Activated CD8-positive, alpha-beta memory T cell treated with anti-CD3 and anti-CD28 coated beads for 48 hours (primary cell): Measurements from ENCODE around the gene NUPR1.
"Not testable (repeated sequence)": the region's sequence is repeated elsewhere in the genome, so short reads cannot be mapped to it uniquely, and the experiment has no call there.

ENCODE experiments used
- DNase-seq, 3 experiments: peaks; one replicate each; pipeline ENCODE4 v3.0.0-alpha.2; 2020; ENCODE audit warnings: low read depth in 2 of 3, low spot score in 2 of 3

The NUPR1 gene

GRCh38 chr16:28499854-28500253, 38.9 kb downstream of the NUPR1 start:
- no peak for DNase-seq

- DNase-seq, result no peak
Observed at GRCh38 chr16:28498666-28499381, 40.0 kb downstream of the NUPR1 start.

DNA sequence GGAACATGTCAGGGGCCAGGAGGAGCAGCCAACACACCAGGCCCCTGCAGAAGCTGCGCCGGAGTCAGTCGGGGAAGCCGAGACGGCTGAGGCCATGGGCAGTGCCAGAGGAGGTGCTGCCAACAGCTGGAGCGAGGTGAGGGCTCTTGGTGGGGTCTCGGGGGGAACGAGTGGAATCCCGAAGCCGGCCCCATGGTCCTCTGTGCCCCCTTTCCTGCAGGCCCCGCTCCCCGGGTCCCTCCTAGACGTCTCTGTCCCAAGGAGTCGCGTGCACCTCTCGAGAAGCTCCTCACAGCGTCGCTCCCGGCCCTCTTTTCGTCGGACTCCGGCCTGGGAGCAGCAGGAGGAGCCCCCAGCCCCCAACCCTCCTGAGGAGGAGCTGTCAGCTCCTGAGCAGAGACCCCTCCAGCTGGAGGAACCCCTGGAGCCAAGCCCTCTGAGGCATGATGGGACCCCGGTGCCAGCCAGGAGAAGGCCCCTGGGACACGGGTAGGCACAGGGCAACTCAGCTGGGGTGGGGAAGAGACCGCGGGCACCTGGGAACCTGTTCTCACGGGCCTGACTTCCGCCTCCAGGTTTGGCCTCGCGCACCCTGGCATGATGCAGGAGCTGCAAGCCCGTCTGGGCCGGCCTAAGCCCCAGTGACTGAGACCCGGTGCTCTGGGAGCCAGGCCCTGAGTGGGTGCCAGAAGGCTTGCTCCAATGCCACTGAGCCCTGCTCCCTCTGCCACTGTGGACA, 40.7 kb downstream of the NUPR1 start:
- DNase-seq, result no peak

- DNase-seq, result no peak
Observed at GRCh38 chr16:28497386-28497785, 41.4 kb downstream of the NUPR1 start.

DNA sequence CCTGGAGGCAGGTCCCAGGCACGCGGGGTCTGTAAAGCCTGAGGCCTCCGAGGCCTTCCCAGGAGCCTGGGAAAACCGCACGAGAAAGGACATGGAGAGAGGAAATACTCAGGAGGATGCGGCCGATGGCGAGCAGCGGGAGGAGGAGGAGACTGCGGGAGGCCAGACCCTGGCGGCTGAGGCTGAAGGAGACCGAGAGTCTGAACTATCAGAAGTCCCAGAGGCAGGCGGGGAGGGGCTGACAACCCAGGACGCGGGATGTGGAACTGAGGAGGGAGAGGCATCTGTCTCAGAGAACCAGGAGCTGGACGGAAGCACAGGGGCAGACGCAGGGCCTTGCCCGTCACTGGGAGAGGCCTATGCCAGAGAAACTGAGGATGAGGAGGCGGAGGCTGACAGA, 41.9 kb downstream of the NUPR1 start:
- no peak for DNase-seq

DNA sequence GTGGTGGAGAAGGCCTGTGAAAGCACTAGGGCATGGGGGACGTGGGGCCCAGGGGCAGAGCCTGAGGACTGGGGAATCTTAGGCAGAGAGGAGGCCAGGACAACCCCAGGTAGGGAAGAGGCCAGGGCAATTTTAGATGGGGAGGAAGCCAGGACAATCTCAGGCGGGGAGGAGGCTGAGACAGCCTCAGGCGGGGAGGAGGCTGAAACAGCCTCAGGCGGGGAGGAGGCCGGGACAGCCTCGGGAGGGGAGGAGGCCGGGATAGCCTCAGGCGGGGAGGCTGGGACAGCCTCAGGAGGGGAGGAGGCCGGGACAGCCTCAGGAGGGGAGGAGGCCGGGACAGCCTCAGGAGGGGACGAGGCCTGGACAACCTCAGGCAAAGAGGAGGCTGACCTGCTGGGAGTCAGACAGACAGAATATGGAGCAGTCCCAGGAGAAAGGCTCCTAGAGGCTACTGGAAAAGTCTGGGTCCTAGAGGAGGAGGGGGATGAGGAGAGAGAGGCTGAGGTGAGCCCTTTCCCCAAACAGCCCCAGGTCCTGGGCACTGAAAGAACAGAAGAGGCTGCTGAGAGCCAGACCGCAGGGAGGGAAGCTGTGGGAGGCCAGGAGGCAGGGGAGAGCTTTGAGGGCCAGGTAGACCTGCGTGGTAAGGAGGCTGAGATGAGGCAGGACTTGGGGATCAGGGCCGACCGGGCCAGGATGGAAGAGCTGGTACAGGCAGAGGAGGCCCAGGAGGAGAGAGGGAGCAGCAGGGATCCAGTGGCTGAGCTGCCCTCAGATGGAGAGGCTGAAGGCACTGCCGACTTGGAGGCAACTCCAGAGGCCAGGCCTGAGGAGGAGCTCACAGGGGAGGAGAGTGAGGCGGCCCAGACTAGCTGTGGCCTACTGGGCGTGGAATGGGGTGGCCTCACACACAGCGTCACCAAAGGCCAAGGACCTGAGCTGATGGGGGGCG, 42.7 kb downstream of the NUPR1 start:
- DNase-seq, result no peak

DNA sequence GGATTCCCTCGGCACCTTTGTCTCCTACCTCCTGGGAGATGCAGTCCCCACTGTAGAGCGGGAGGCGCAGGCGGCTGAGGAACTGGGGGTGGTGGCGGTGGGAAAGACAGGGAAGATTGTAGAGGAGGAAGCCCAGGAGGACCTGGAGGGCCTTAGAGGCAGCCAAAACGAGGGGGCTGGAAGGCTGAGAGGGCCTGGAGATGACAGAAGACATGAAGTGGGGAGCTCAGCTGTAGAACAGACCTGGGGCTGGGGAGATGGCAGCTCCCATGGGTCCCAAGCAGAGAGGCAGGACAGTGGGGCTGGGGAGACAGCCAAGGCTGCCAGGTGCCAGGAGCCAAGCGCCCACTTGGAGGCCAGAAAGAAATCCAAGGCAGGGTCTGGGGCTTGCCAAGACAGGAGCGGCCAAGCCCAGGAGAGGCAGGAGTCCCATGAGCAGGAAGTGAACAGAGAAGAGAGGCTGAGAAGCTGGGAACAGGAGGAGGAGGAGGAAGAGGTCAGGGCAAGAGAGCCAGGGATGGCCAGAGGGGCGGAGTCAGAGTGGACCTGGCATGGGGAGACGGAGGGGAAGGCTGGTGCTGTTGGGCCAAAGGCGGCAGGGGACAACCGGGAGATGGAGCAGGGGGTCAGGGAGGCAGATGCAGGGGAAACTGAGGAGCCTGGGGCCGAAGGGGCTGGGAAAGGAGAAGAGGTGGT, 43.5 kb downstream of the NUPR1 start:
- no peak for DNase-seq

- DNase-seq, result peak; percentile 49 to 72 (median 63)
Observed at GRCh38 chr16:28494121-28494851, 44.5 kb downstream of the NUPR1 start, which contains the start of gene APOBR. Gene APOBR (plus strand): TSS chr16:28494643. CDS start chr16:28494682, 39 bp downstream.

DNA sequence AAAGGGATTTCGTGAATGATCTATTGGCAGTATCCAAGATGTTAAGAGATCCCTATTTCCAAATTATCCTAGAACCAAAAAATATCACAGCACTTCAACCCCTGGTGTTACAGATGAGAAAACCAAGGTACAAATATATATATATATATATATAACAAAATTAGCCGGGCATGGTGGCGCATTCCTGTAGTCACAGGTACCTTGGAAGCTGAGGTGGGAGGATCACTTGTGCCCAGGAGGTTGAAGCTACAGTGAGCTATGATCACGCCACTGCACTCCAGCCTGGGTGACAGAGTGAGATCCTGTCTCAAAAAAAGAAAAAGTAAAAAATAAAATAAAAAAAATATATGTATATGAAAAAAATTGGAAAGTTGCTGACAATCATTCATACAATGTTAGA, 46.3 kb downstream of the NUPR1 start:
- DNase-seq, result no peak

DNA sequence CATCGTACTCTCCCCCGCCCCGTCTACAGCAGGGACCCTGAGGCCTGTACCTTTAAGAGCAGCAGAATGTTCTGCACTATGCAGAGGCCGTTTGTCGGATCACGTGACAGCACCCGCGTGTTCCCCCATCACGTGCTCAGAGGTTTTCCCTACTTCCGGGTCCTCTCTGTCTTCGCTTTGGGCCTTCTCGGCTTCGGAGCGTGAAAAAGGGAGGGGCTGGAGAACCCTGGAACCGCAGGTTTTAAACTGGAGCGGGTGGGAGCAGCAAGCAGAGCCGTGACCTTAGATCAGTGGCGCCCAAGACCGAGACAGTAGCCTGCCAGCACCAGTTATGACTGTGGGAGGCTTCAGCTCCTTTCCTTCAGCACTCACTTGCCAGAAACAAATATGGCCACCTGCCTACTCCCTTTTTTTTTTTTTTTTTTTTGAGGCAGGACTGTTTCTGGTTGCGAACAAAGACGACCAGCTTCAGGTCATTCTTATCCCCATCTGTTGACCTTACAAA, 46.8 kb downstream of the NUPR1 start, which contains the start of gene CLN3:
CLN3 (minus strand) TSS at position 105 of the 505 bp plus-strand sequence. CDS start 315 bp downstream, outside the sequence.
- peak; percentile 54 to 76 (median 63) for DNase-seq

DNA sequence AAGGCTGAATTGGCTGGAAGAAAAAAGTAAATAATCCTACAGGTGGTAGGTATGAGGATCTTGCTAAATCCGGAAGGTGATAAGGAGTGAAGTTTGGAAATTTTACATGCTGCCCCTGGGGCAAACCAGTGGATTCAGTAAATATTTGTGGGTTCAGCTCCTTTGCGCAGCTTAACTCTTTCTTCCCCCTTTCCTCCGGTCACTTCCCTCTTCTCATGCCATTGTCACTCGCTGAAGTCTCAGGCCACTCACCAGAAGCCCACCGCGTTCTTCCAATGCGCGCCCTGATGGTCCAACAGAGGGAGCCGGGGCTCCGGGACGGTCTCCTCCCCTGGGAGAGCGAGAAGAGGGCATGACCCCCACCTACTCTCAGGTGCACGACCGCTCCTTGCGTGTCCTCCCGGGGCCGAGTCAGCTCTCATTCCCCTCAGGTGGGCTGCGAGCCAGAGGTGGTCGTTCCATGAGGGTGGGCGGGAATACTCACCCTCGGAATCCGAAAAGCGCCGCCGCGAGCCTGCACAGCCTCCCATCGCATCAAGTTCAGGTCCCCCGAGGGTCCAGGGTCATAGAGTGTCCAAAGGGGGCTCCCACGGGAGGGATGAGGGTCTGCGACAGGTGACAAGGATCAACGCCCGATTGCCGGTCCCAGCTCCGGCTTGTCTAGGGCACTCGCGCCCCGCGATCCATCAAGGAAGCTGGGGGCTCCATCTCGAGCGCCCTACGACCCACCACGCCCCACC, 47.4 kb downstream of the NUPR1 start:
- DNase-seq, result no peak

DNA sequence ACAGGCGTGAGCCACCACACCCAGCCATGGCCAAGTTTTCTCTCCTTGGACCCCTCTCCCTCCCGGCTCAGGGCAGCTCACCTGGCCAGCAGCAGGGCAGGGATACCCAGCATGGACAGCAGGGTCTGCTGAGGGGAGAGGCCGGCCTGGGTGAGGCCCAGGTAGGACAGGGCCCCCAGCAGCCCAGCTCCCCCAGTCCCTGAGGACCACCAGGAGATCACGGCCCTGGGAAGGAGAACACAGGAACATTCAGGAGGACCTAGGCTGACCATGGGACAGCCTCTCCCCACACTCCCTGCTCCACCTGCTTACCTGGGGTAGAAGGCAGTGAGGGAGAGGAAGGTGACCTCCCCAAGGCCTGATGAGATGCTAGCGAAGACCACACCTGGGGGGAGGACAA, 52.5 kb downstream of the NUPR1 start:
- DNase-seq, result no peak

DNA sequence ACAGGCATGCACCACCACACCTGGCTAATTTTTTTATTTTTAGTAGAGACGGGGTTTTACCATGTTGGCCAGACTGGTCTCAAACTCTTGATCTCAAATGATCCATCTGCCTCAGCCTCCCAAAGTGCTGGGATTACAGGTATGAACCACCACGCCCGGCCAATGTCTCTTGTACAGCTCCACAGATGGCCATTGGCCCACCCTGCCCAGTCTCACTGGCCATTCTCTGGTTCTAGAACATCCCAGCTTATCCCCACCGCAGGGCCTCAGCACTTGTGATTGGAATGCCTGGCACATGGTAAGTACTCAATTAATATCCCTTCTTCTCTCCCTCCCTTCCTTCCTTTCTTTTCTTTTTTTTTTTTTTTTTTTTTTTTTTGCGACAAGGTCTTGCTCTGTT, 55.4 kb downstream of the NUPR1 start:
- not testable (repeated sequence) for DNase-seq
